Stimulated activated CD4-positive, alpha-beta T cell treated with anti-CD3 and anti-CD28 coated beads, Interleukin-1b, Interleukin-23, amount 100 ng/mL, for 24 hours (primary cell): ENCODE data around the gene GREB1.

ENCODE experiments used
- DNase-seq, 4 experiments: peaks; one replicate each; pipeline ENCODE4 v3.0.0-alpha.2; 2020; ENCODE audit warnings: low read depth in 4 of 4, low spot score in 1 of 4

The GREB1 gene

GRCh38 chr2:11680182-11680900 is 146.5 kb downstream of the GREB1 start:
- no peak for DNase-seq

- no peak for DNase-seq
Measured at GRCh38 chr2:11680901-11681721, 147.3 kb downstream of the GREB1 start.

- peak; percentile 15 to 38 (median 34) for DNase-seq
Measured at GRCh38 chr2:11681722-11682589, 148.1 kb downstream of the GREB1 start.

GRCh38 chr2:11682590-11682915 is 148.7 kb downstream of the GREB1 start:
- DNase-seq, result no peak

- no peak for DNase-seq
Measured at GRCh38 chr2:11683476-11683875, 149.6 kb downstream of the GREB1 start.

- DNase-seq, result no peak
Measured at GRCh38 chr2:11683966-11684365, 150.1 kb downstream of the GREB1 start.

- DNase-seq, result no peak
Measured at GRCh38 chr2:11684894-11685460, 151.1 kb downstream of the GREB1 start.

GRCh38 chr2:11685906-11686470 is 152.1 kb downstream of the GREB1 start:
- DNase-seq, result no peak

GRCh38 chr2:11687736-11688135 is 153.9 kb downstream of the GREB1 start:
- no peak for DNase-seq

- peak; percentile 71 to 82 (median 75) for DNase-seq
Measured at GRCh38 chr2:11688222-11689069, 154.6 kb downstream of the GREB1 start.

- no peak for DNase-seq
Measured at GRCh38 chr2:11691076-11691660, 157.3 kb downstream of the GREB1 start.
